ENCODE data around the gene IGBP1.

- TF ChIP-seq CTCF (IDR thresholded peaks at IDR 0.05) = no peak
- TF ChIP-seq POLR2A (IDR thresholded peaks at IDR 0.05) = no peak
Observed at GRCh38 chrX:70117738-70118137, 15.5 kb upstream of the IGBP1 start.
